Stimulated activated naive CD8-positive, alpha-beta T cell treated with anti-CD3 and anti-CD28 coated beads, Interleukin-15, Interleukin-2, amounts not matched to agents 100 ng/mL and 50 ng/mL, for 24 hours (primary cell): ENCODE measurements around the gene SUN1.

Experiments
- H3K27ac Mint-ChIP-seq: one replicate; pipeline ENCODE4 v1.8.0; 2021; ENCODE audit warnings: mild to moderate bottlenecking, mixed read lengths
- H3K27me3 Mint-ChIP-seq: one replicate; pipeline ENCODE4 v1.8.0; 2021; ENCODE audit warnings: mixed read lengths
- H3K36me3 Mint-ChIP-seq: one replicate; pipeline ENCODE4 v1.8.0; 2021; ENCODE audit warnings: low read depth, mixed read lengths
- H3K4me1 Mint-ChIP-seq: one replicate; pipeline ENCODE4 v1.8.0; 2021; ENCODE audit warnings: low read depth, mixed read lengths
- H3K4me3 Mint-ChIP-seq: one replicate; pipeline ENCODE4 v1.8.0; 2021; ENCODE audit warnings: mild to moderate bottlenecking, mixed read lengths
- H3K9me3 Mint-ChIP-seq: one replicate; pipeline ENCODE4 v1.8.0; 2021; ENCODE audit warnings: mixed read lengths

The SUN1 gene

GRCh38 chr7:911791-912480 is 79.7 kb downstream of the SUN1 start:
- Mint-ChIP-seq H3K27me3 (no peaks in the 10 kb centered on the region), H3K36me3 (peaks cover 7% of the 10 kb centered on the region), H3K4me1 (peaks cover 24% of the 10 kb centered on the region), H3K27ac (no peak overlapping the region), H3K4me3 (no peak overlapping the region), H3K9me3 (no peaks in the 10 kb centered on the region)

GRCh38 chr7:913736-914520 is 81.7 kb downstream of the SUN1 start:
- peaks cover 7% of the 10 kb centered on the region for H3K36me3 Mint-ChIP-seq
- H3K4me1 Mint-ChIP-seq: peaks cover 27% of the 10 kb centered on the region
- H3K4me3 Mint-ChIP-seq: no peak overlapping the region
- H3K27ac Mint-ChIP-seq: no peak overlapping the region
- H3K27me3 Mint-ChIP-seq: no peaks in the 10 kb centered on the region
- no peaks in the 10 kb centered on the region for H3K9me3 Mint-ChIP-seq

GRCh38 chr7:914521-915194 is 82.4 kb downstream of the SUN1 start:
- no peaks in the 10 kb centered on the region for H3K27me3 Mint-ChIP-seq
- H3K4me3 Mint-ChIP-seq: no peak overlapping the region
- H3K4me1 Mint-ChIP-seq: peaks cover 31% of the 10 kb centered on the region
- no peaks in the 10 kb centered on the region for H3K9me3 Mint-ChIP-seq
- no peak overlapping the region for H3K27ac Mint-ChIP-seq
- H3K36me3 Mint-ChIP-seq: peaks cover 7% of the 10 kb centered on the region

GRCh38 chr7:915291-916218 is 83.3 kb downstream of the SUN1 start:
- peaks cover 24% of the 10 kb centered on the region for H3K4me1 Mint-ChIP-seq
- H3K9me3 Mint-ChIP-seq: no peaks in the 10 kb centered on the region
- H3K27ac Mint-ChIP-seq: no peak overlapping the region
- H3K36me3 Mint-ChIP-seq: peaks cover 7% of the 10 kb centered on the region
- H3K4me3 Mint-ChIP-seq: no peak overlapping the region
- no peaks in the 10 kb centered on the region for H3K27me3 Mint-ChIP-seq

GRCh38 chr7:916291-916941 is 84.1 kb downstream of the SUN1 start:
- Mint-ChIP-seq H3K36me3 (peaks cover 11% of the 10 kb centered on the region), H3K27ac (no peak overlapping the region), H3K27me3 (no peaks in the 10 kb centered on the region), H3K4me3 (no peak overlapping the region), H3K4me1 (peaks cover 29% of the 10 kb centered on the region), H3K9me3 (no peaks in the 10 kb centered on the region)

GRCh38 chr7:917255-918117 is 85.2 kb downstream of the SUN1 start:
- Mint-ChIP-seq H3K4me3 (no peak overlapping the region), H3K36me3 (peaks cover 11% of the 10 kb centered on the region), H3K27ac (no peak overlapping the region), H3K27me3 (no peaks in the 10 kb centered on the region), H3K4me1 (peaks cover 38% of the 10 kb centered on the region), H3K9me3 (no peaks in the 10 kb centered on the region)

- H3K27ac Mint-ChIP-seq: no peak overlapping the region
- no peaks in the 10 kb centered on the region for H3K27me3 Mint-ChIP-seq
- no peak overlapping the region for H3K4me3 Mint-ChIP-seq
- no peaks in the 10 kb centered on the region for H3K9me3 Mint-ChIP-seq
- H3K4me1 Mint-ChIP-seq: peaks cover 41% of the 10 kb centered on the region
- peaks cover 11% of the 10 kb centered on the region for H3K36me3 Mint-ChIP-seq
Observed at GRCh38 chr7:918118-918425, 85.8 kb downstream of the SUN1 start.

- H3K36me3 Mint-ChIP-seq: peaks cover 11% of the 10 kb centered on the region
- H3K4me3 Mint-ChIP-seq: no peak overlapping the region
- H3K27ac Mint-ChIP-seq: no peak overlapping the region
- H3K4me1 Mint-ChIP-seq: peaks cover 46% of the 10 kb centered on the region
- no peaks in the 10 kb centered on the region for H3K9me3 Mint-ChIP-seq
- H3K27me3 Mint-ChIP-seq: no peaks in the 10 kb centered on the region
Observed at GRCh38 chr7:918441-919113, 86.3 kb downstream of the SUN1 start.

- Mint-ChIP-seq H3K27me3 (no peaks in the 10 kb centered on the region), H3K9me3 (no peaks in the 10 kb centered on the region), H3K36me3 (peaks cover 11% of the 10 kb centered on the region), H3K27ac (no peak overlapping the region), H3K4me3 (no peak overlapping the region), H3K4me1 (peaks cover 48% of the 10 kb centered on the region)
Observed at GRCh38 chr7:919114-919442, 86.8 kb downstream of the SUN1 start.

GRCh38 chr7:919924-920341 is 87.7 kb downstream of the SUN1 start:
- no peak overlapping the region for H3K27ac Mint-ChIP-seq

GRCh38 chr7:920351-921070 is 88.2 kb downstream of the SUN1 start:
- H3K27ac Mint-ChIP-seq: peak overlapping the region; percentile 81
- H3K9me3 Mint-ChIP-seq: no peaks in the 10 kb centered on the region
- peaks cover 59% of the 10 kb centered on the region for H3K4me1 Mint-ChIP-seq
- H3K36me3 Mint-ChIP-seq: peaks cover 11% of the 10 kb centered on the region
- no peak overlapping the region for H3K4me3 Mint-ChIP-seq
- H3K27me3 Mint-ChIP-seq: no peaks in the 10 kb centered on the region

More at GRCh38 chr7:919924-920341, 87.7 kb downstream of the SUN1 start:
- no peaks in the 10 kb centered on the region for H3K27me3 Mint-ChIP-seq
- H3K36me3 Mint-ChIP-seq: peaks cover 11% of the 10 kb centered on the region
- no peak overlapping the region for H3K4me3 Mint-ChIP-seq
- no peaks in the 10 kb centered on the region for H3K9me3 Mint-ChIP-seq
- H3K4me1 Mint-ChIP-seq: peaks cover 55% of the 10 kb centered on the region

GRCh38 chr7:921071-921461 is 88.8 kb downstream of the SUN1 start:
- Mint-ChIP-seq H3K4me3 (no peak overlapping the region), H3K4me1 (peaks cover 60% of the 10 kb centered on the region), H3K27me3 (no peaks in the 10 kb centered on the region), H3K9me3 (no peaks in the 10 kb centered on the region), H3K36me3 (peaks cover 8% of the 10 kb centered on the region), H3K27ac (peak overlapping the region; percentile 81)
